DOHH2 (cell line): Measurements from ENCODE around the gene DCST2.

Experiments used
- H3F3A ChIP-seq: fragments of 200-600 bp; sonication (generic), shearing (Covaris generic); 2 replicates; pipeline ENCODE4 v1.6.0; 2016; ENCODE audit warnings: antibody characterized with exemption, mild to moderate bottlenecking; ENCODE audit not compliant: control insufficient read depth, insufficient read depth
- H3K27ac ChIP-seq: fragments of 200-600 bp; sonication (generic); 2 replicates; pipeline ENCODE4 v1.5.1; 2014; ENCODE audit warnings: low read depth, mild to moderate bottlenecking, low read length, moderate library complexity
- H3K27me3 ChIP-seq: fragments of 200-600 bp; sonication (generic); 2 replicates; pipeline ENCODE4 v1.6.1; 2014; ENCODE audit warnings: mild to moderate bottlenecking, low read length, mixed read lengths; ENCODE audit not compliant: control insufficient read depth
- H3K36me3 ChIP-seq: fragments of 200-600 bp; sonication (generic); 2 replicates; pipeline ENCODE4 v1.6.1; 2014; ENCODE audit warnings: mild to moderate bottlenecking, low read length, moderate library complexity, mixed read lengths; ENCODE audit not compliant: control insufficient read depth
- H3K4me1 ChIP-seq: fragments of 200-600 bp; sonication (generic); 2 replicates; pipeline ENCODE4 v1.6.1; 2014; ENCODE audit warnings: mild to moderate bottlenecking, low read length, mixed read lengths; ENCODE audit not compliant: control insufficient read depth
- H3K4me2 ChIP-seq: fragments of 200-600 bp; sonication (generic); 2 replicates; pipeline ENCODE4 v1.6.0; 2014; ENCODE audit warnings: mild to moderate bottlenecking, low read length, moderate library complexity
- H3K4me3 ChIP-seq: fragments of 200-600 bp; sonication (generic); 2 replicates; pipeline ENCODE4 v1.5.1; 2014; ENCODE audit warnings: mild to moderate bottlenecking, low read length, mixed read lengths
- H3K79me2 ChIP-seq: fragments of 200-600 bp; sonication (generic); 2 replicates; pipeline ENCODE4 v1.6.1; 2014; ENCODE audit warnings: mild to moderate bottlenecking, low read length, mixed read lengths; ENCODE audit not compliant: control insufficient read depth
- H3K9me2 ChIP-seq: fragments of 200-600 bp; sonication (generic); replicated peaks from 2 replicates; pipeline ENCODE4 v1.6.1; 2014; ENCODE audit warnings: mild to moderate bottlenecking, low read length, mixed read lengths; ENCODE audit not compliant: control insufficient read depth
- H3K9me3 ChIP-seq: fragments of 200-600 bp; sonication (generic); 2 replicates; pipeline ENCODE4 v1.6.1; 2014; ENCODE audit warnings: antibody characterized with exemption, low read length, mixed read lengths; ENCODE audit not compliant: control insufficient read depth, insufficient read depth
- H4K20me1 ChIP-seq: fragments of 200-600 bp; sonication (generic); 2 replicates; pipeline ENCODE4 v1.6.0; 2014; ENCODE audit warnings: low read depth, mild to moderate bottlenecking, antibody characterized with exemption, low read length, moderate library complexity; ENCODE audit not compliant: control insufficient read depth, insufficient read depth
- CTCF ChIP-seq: fragments of 200-600 bp; sonication (generic); IDR thresholded peaks from one replicate; pipeline ENCODE4 v1.5.1; 2014; ENCODE audit warnings: antibody characterized with exemption, mild to moderate bottlenecking, low read depth, low read length; ENCODE audit not compliant: poor library complexity, severe bottlenecking
- EZH2phosphoT487 ChIP-seq: fragments of 200-600 bp; sonication (generic); IDR thresholded peaks from 2 replicates; pipeline ENCODE4 v1.6.1; 2017; ENCODE audit warnings: borderline replicate concordance, mild to moderate bottlenecking, antibody characterized with exemption, low read length, moderate library complexity, mixed read lengths

Gene DCST2

GRCh38 chr1:155011004-155011416, 22.6 kb downstream of the DCST2 start:
- peaks cover 19% of the 10 kb centered on the region for H3K36me3 ChIP-seq
- H3K4me3 ChIP-seq: no peak overlapping the region
- H3K4me2 ChIP-seq: no peak overlapping the region; the same call in 1 of the 2 replicates
- no peaks in the 10 kb centered on the region for H3K27me3 ChIP-seq
- H3K4me1 ChIP-seq: peaks cover 90% of the 10 kb centered on the region
- peaks cover 23% of the 10 kb centered on the region for H3F3A ChIP-seq
- H3K9me2 ChIP-seq: no peaks in the 10 kb centered on the region
- TF ChIP-seq CTCF (no peak), EZH2phosphoT487 (no peak)
- no peak overlapping the region for H3K27ac ChIP-seq
- H3K9me3 ChIP-seq: no peaks in the 10 kb centered on the region
- 0 out of 2 replicates have a peak, but pooled peaks cover 3% of the 10 kb centered on the region for H3K79me2 ChIP-seq
- no peaks in the 10 kb centered on the region for H4K20me1 ChIP-seq

GRCh38 chr1:155010211-155010918, 23.2 kb downstream of the DCST2 start:
- no peak for TF ChIP-seq CTCF
- no peak for TF ChIP-seq EZH2phosphoT487
- H3K9me2 ChIP-seq: no peaks in the 10 kb centered on the region
- peak overlapping the region; percentile 27; the same call in 1 of the 2 replicates for H3K4me3 ChIP-seq
- peaks cover 4% of the 10 kb centered on the region; the same call in 1 of the 2 replicates for H3K79me2 ChIP-seq
- H3K27ac ChIP-seq: no peak overlapping the region
- H3K9me3 ChIP-seq: no peaks in the 10 kb centered on the region
- H4K20me1 ChIP-seq: no peaks in the 10 kb centered on the region
- H3K4me1 ChIP-seq: peaks cover 90% of the 10 kb centered on the region
- H3K27me3 ChIP-seq: no peaks in the 10 kb centered on the region
- H3F3A ChIP-seq: peaks cover 26% of the 10 kb centered on the region
- H3K36me3 ChIP-seq: peaks cover 13% of the 10 kb centered on the region
- peak overlapping the region; percentile 53 for H3K4me2 ChIP-seq

- no peaks in the 10 kb centered on the region for H4K20me1 ChIP-seq
- H3K9me2 ChIP-seq: no peaks in the 10 kb centered on the region
- no peaks in the 10 kb centered on the region for H3K27me3 ChIP-seq
- peaks cover 28% of the 10 kb centered on the region for H3F3A ChIP-seq
- H3K4me1 ChIP-seq: peaks cover 90% of the 10 kb centered on the region
- no peak for TF ChIP-seq CTCF
- TF ChIP-seq EZH2phosphoT487: no peak
- peaks cover 7% of the 10 kb centered on the region for H3K79me2 ChIP-seq
- no peaks in the 10 kb centered on the region for H3K9me3 ChIP-seq
- peak overlapping the region; percentile 27; the same call in 1 of the 2 replicates for H3K4me3 ChIP-seq
- no peak overlapping the region for H3K27ac ChIP-seq
- H3K36me3 ChIP-seq: peaks cover 7% of the 10 kb centered on the region
- H3K4me2 ChIP-seq: peak overlapping the region; percentile 53
These were observed 23.8 kb downstream of the DCST2 start for GRCh38 chr1:155009742-155010141.
